Chondrocyte (in vitro differentiated cells): ENCODE data around the gene GALNT5. TPM values are rescaled to one million over a fixed set of nuclear protein-coding genes. Genes with fewer than 3 reads are reported as not detected.

Experiments used
- DNase-seq: peaks from one replicate; pipeline ENCODE4 v3.0.0; 2021; ENCODE audit warnings: mixed read lengths, low spot score
- H3K27ac Mint-ChIP-seq: one replicate; pipeline ENCODE4 v1.8.0; 2021; ENCODE audit warnings: mild to moderate bottlenecking, moderate library complexity, mixed read lengths; ENCODE audit not compliant: unreplicated experiment
- H3K27me3 Mint-ChIP-seq: 2 replicates; pipeline ENCODE4 v1.8.0; 2021; ENCODE audit warnings: low read depth, mixed read lengths
- H3K36me3 Mint-ChIP-seq: 2 replicates; pipeline ENCODE4 v1.8.0; 2021; ENCODE audit warnings: low read depth, mixed read lengths
- H3K4me1 Mint-ChIP-seq: 2 replicates; pipeline ENCODE4 v1.8.0; 2021; ENCODE audit warnings: low read depth, mild to moderate bottlenecking, mixed read lengths
- H3K4me3 Mint-ChIP-seq: one replicate; pipeline ENCODE4 v1.8.0; 2021; ENCODE audit warnings: mild to moderate bottlenecking, moderate library complexity, mixed read lengths; ENCODE audit not compliant: unreplicated experiment
- H3K9me3 Mint-ChIP-seq: 2 replicates; pipeline ENCODE4 v1.8.0; 2021; ENCODE audit warnings: low read depth, mixed read lengths
- CTCF ChIP-seq: fragments of 200-600 bp; sonication (generic); IDR thresholded peaks from 2 replicates; pipeline ENCODE4 v1.5.0; 2021; ENCODE audit warnings: antibody characterized with exemption, mild to moderate bottlenecking, moderate library complexity
- total RNA-seq: library from RNA; stranded (reverse); gene quantifications from 3 replicates; pipeline ENCODE4 v1.2.1, GENCODE V29; 2021

Gene GALNT5
- total RNA-seq, 1 donor from 2014 or later, result 14.2 TPM

DNA sequence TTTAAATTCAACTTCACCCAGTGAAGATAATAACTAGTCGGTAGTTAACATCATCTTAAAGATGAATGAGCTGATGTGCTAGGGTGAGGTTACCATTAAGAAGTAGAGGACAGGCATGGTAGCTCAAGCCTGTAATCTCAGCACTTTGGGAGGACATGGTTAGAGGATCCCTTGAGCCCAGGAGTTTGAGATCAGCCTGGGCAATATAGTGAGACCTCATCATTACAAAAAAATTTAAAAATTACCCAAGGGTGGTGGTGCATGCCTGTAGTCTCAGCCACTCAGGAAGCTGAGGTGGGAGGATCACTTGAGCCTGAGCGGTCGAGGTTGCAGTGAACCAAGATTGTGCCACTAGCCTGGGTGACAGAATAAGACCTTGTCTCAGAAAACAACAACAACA is 4.7 kb downstream of the GALNT5 start:
- Mint-ChIP-seq H3K4me1 (peaks cover 69% of the 10 kb centered on the region), H3K27me3 (no peaks in the 10 kb centered on the region), H3K36me3 (peaks cover 5% of the 10 kb centered on the region), H3K4me3 (no peak overlapping the region), H3K9me3 (no peaks in the 10 kb centered on the region), H3K27ac (no peak overlapping the region)
- no peak for DNase-seq
- no peak for TF ChIP-seq CTCF

GRCh38 chr2:157264099-157264498 is 6.6 kb downstream of the GALNT5 start:
- peaks cover 5% of the 10 kb centered on the region for H3K36me3 Mint-ChIP-seq
- H3K4me1 Mint-ChIP-seq, result peaks cover 51% of the 10 kb centered on the region
- DNase-seq, result no peak
- peak overlapping the region; percentile 29 for H3K27ac Mint-ChIP-seq
- H3K27me3 Mint-ChIP-seq, result no peaks in the 10 kb centered on the region
- no peak for TF ChIP-seq CTCF
- no peaks in the 10 kb centered on the region for H3K9me3 Mint-ChIP-seq
- H3K4me3 Mint-ChIP-seq, result no peak overlapping the region

DNA sequence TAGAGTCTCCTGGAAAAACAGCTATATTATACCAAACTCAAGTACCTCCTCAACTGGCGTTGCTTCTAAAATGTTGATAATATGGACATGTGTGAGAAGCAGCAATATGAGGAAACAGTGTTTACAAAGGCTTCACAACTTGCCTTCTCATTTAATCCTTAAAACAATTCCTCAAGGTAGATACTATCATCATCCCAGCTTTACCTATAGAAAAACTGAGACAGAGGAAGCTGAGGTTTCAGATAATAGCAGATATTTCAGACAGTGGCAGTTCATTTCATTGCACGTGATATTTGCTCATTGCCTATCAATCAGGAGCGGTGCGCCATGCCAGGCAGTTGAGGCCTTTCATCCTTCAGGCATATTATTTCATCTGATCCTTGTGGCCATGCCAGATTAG is 8.3 kb downstream of the GALNT5 start:
- no peak for TF ChIP-seq CTCF
- Mint-ChIP-seq H3K36me3 (peaks cover 5% of the 10 kb centered on the region), H3K4me3 (no peak overlapping the region), H3K4me1 (peaks cover 34% of the 10 kb centered on the region), H3K27me3 (no peaks in the 10 kb centered on the region), H3K9me3 (no peaks in the 10 kb centered on the region), H3K27ac (no peak overlapping the region)
- no peak for DNase-seq

DNA sequence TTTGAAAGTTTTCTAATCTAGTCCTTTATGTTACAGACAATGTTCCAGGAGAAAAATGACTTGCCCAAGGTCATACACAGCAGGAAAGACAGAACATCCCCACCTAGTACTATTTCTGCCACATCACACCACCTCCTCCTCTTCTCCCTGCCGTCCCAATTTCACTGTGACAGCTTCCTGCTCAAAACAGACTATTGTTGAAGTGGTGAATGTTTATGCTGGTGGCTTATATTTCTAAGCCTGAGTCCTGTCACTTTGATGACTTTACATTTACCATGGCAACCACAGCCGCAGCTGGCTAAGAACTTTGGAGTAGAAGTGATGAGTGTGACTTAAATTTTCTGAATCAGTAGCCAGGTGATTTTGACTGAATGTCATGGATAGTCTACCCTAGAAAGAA is 10.0 kb downstream of the GALNT5 start:
- Mint-ChIP-seq H3K9me3 (no peaks in the 10 kb centered on the region), H3K27me3 (no peaks in the 10 kb centered on the region), H3K4me3 (no peak overlapping the region), H3K36me3 (peaks cover 5% of the 10 kb centered on the region), H3K4me1 (peaks cover 18% of the 10 kb centered on the region), H3K27ac (no peak overlapping the region)
- no peak for TF ChIP-seq CTCF
- no peak for DNase-seq

DNA sequence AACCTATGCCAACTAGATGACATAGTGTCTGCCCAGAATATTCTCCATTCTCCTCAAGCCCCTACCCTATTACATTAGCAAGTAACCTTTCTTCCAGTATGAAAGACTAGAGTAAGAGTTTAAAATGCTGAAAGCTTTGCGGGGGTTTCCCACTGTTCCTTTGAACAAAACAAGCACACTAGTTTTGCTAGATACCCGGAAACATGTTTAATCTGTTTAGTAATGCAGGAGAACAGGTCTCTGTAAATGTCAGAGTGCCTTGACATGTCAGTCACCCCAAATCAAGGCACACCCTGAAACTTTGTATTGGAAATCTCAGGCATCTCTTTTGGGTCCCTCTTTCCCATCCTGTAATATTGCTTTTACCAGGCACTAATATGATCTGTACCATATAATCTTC is 11.6 kb downstream of the GALNT5 start:
- Mint-ChIP-seq H3K27ac (no peak overlapping the region), H3K27me3 (no peaks in the 10 kb centered on the region), H3K36me3 (peaks cover 5% of the 10 kb centered on the region), H3K4me3 (no peak overlapping the region), H3K4me1 (peaks cover 10% of the 10 kb centered on the region), H3K9me3 (no peaks in the 10 kb centered on the region)
- TF ChIP-seq CTCF, result no peak
- no peak for DNase-seq
